Fibroblast of lung (primary cell): Measurements from ENCODE around the gene CEP72. TPM values are rescaled to one million over a fixed set of nuclear protein-coding genes. Genes with fewer than 3 reads are reported as not detected.

Source experiments
- DNase-seq, 2 donors: peaks; one replicate each; pipeline versions ENCODE4 v3.0.0 to v3.0.0-alpha.2; 2010; ENCODE audit warnings: low read depth in 2 of 2
- H2AFZ ChIP-seq: 2 replicates; pipeline ENCODE4 v1.5.1; 2012; ENCODE audit warnings: low read length, control low read depth, inconsistent platforms
- H3K27ac ChIP-seq: 2 replicates; pipeline ENCODE4 v1.5.1; 2011; ENCODE audit warnings: low read length, control low read depth; ENCODE audit not compliant: insufficient read depth
- H3K27me3 ChIP-seq: 2 replicates; pipeline ENCODE4 v1.5.1; 2011; ENCODE audit warnings: mild to moderate bottlenecking, low read length; ENCODE audit not compliant: control insufficient read depth, insufficient read depth
- H3K36me3 ChIP-seq: 2 replicates; pipeline ENCODE4 v1.5.1; 2011; ENCODE audit warnings: low read length; ENCODE audit not compliant: control insufficient read depth, insufficient read depth
- H3K4me1 ChIP-seq: 2 replicates; pipeline ENCODE4 v1.5.1; 2011; ENCODE audit warnings: low read length; ENCODE audit not compliant: control insufficient read depth, insufficient read depth; ENCODE audit errors: extremely low read depth
- H3K4me2 ChIP-seq: 2 replicates; pipeline ENCODE4 v1.5.1; 2011; ENCODE audit warnings: low read length, control low read depth; ENCODE audit not compliant: insufficient read depth; ENCODE audit errors: extremely low read depth
- H3K4me3 ChIP-seq, 4 experiments: fragments of 200-600 bp in 1 of 4; sonication (generic) in 1 of 4; replicated peaks in 1 of 4; 2 replicates each; pipeline ENCODE4 v1.5.1; 2011 to 2016; ENCODE audit warnings: low read length in 4 of 4, low read depth in 3 of 4, mild to moderate bottlenecking in 3 of 4, control low read depth in 2 of 4, inconsistent platforms in 1 of 4, mixed read lengths in 1 of 4; ENCODE audit not compliant: insufficient read depth in 1 of 4; ENCODE audit errors: control extremely low read depth in 1 of 4
- H3K79me2 ChIP-seq: 2 replicates; pipeline ENCODE4 v1.5.1; 2012; ENCODE audit warnings: mild to moderate bottlenecking, low read length, inconsistent platforms; ENCODE audit not compliant: control insufficient read depth, insufficient read depth
- H3K9ac ChIP-seq: 2 replicates; pipeline ENCODE4 v1.5.1; 2011; ENCODE audit warnings: mild to moderate bottlenecking, low read length, control low read depth; ENCODE audit not compliant: insufficient read depth
- H3K9me3 ChIP-seq: 2 replicates; pipeline ENCODE4 v1.5.1; 2012; ENCODE audit warnings: low read depth, low read length; ENCODE audit not compliant: control insufficient read depth, insufficient read depth
- H4K20me1 ChIP-seq: 2 replicates; pipeline ENCODE4 v1.5.1; 2011; ENCODE audit warnings: low read length; ENCODE audit not compliant: control insufficient read depth, insufficient read depth; ENCODE audit errors: extremely low read depth
- EZH2 ChIP-seq: IDR thresholded peaks from 2 replicates; pipeline ENCODE4 v1.5.1; 2012; ENCODE audit warnings: low read length, control low read depth, mild to moderate bottlenecking; ENCODE audit errors: missing control alignments
- polyA plus RNA-seq, 2 donors: library from polyadenylated mRNA; depleted of rRNA in 1 of 2; stranded (reverse) in 1 of 2; unstranded in 1 of 2; fragments of >200 nt; gene quantifications; 2 replicates each; pipeline ENCODE4 v1.2.1, GENCODE V29; 2011 to 2012; ENCODE audit warnings: missing spikeins in 1 of 2
- total RNA-seq: library from RNA; depleted of rRNA; stranded (reverse); fragments of >200 nt; gene quantifications from 2 replicates; pipeline ENCODE4 v1.2.1, GENCODE V29; 2014
- TF ChIP-seq, protein P1 (sequence below), 2 donors: IDR thresholded peaks in 1 of 2; conservative IDR thresholded peaks in 1 of 2; 1 replicate in 1 of 2; 2 replicates in 1 of 2; pipeline ENCODE4 v1.5.1; 2011 to 2012; ENCODE audit warnings: low read length in 2 of 2, control low read depth in 1 of 2, inconsistent platforms in 1 of 2, low read depth in 1 of 2, mild to moderate bottlenecking in 1 of 2

CEP72 gene
- total and polyA plus RNA-seq, 2 donors (not counting 1 experiment from before 2014, with no cell fraction given): 0.92 to 2.5 TPM

DNA sequence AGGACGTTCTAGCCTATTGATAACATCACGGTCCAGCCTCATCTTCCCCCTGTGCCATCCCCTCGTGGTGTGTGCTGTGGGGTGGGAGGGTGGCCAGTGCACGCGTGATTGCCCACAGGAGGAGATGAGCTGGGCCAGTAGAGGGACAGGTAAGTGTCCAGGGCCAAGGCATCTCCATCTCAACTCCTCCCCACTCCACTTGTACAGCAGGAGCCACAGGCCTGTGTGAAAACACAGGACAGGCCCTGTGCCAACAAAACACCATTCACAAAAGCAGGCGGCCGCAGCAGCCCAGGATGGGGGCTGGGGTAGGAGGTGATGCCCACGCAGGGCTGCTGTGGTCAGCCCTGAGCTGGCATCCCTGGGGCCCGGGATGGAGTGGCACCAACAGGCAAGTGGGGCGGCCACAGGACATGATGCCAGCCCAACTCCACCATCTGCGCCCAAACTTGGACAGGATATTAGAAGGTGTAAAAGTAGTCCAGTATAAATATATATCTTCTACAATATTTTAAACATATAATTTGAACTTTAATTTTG lies 48.4 kb downstream of the CEP72 start:
- Histone ChIP-seq H3K27me3 (no peaks in the 10 kb centered on the region), H2AFZ (no peak overlapping the region), H3K27ac (no peak overlapping the region), H3K9ac (no peak overlapping the region), H4K20me1 (no peaks in the 10 kb centered on the region), H3K4me1 (no peaks in the 10 kb centered on the region), H3K79me2 (no peaks in the 10 kb centered on the region), H3K36me3 (no peaks in the 10 kb centered on the region), H3K4me3 (no peak overlapping the region), H3K9me3 (no peaks in the 10 kb centered on the region), H3K4me2 (no peak overlapping the region)
- TF ChIP-seq, protein P1, sequence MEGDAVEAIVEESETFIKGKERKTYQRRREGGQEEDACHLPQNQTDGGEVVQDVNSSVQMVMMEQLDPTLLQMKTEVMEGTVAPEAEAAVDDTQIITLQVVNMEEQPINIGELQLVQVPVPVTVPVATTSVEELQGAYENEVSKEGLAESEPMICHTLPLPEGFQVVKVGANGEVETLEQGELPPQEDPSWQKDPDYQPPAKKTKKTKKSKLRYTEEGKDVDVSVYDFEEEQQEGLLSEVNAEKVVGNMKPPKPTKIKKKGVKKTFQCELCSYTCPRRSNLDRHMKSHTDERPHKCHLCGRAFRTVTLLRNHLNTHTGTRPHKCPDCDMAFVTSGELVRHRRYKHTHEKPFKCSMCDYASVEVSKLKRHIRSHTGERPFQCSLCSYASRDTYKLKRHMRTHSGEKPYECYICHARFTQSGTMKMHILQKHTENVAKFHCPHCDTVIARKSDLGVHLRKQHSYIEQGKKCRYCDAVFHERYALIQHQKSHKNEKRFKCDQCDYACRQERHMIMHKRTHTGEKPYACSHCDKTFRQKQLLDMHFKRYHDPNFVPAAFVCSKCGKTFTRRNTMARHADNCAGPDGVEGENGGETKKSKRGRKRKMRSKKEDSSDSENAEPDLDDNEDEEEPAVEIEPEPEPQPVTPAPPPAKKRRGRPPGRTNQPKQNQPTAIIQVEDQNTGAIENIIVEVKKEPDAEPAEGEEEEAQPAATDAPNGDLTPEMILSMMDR (conservative IDR thresholded peaks at IDR 0.05 in 1 of 2, IDR thresholded peaks at IDR 0.05 in 1 of 2; ENCODE audit: low read depth in 1 of 2, low read length in 2 of 2): no peak
- no peak for TF ChIP-seq EZH2
- no peak for DNase-seq

DNA sequence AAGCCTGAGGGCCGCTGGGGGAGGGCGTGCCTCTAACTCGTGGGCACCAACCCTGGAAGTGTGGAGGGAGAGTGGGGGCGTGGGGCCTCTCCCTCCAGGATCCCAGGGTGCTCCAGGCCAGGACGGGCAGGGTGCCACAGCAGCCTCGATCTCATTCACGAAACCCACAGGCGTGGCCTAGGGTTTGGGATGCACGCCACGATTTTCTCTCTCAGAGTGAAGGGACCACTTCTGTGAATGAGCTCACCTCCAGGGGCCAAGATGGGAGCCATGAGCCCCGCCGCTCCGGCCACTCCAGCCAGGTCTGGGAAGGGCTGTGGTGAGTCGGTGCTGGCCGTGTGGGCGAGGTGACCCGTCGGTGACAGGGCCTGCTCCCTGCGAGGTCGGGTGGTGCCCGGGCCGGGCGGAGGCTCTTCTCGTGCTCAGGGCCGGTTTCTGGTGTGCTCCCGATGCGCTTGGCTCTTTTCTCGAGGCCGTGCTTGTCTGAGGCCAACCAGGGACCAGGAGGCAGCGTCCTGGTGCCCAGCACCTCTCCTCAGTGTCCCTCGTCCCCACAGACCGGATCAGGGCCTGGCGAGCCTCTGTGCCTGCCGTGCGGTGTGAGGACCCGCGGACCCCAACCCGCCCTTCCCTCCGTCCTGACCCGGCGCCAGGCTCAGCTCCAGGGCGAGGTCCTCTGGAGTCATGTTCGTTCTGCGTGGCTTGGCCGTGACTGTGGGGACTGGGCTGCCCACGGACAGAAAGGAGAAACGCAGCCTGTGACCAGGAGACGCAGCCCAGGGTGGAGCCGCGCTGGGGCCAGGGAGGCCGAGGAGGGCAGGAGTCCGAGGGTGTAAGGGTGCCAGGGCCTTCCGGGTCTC lies 50.0 kb downstream of the CEP72 start:
- no peaks in the 10 kb centered on the region for H3K9me3 ChIP-seq
- no peak overlapping the region for H3K27ac ChIP-seq
- H3K4me3 ChIP-seq: no peak overlapping the region
- no peak overlapping the region for H2AFZ ChIP-seq
- H3K27me3 ChIP-seq: no peaks in the 10 kb centered on the region
- peaks cover 2% of the 10 kb centered on the region for H3K36me3 ChIP-seq
- no peak for DNase-seq
- TF ChIP-seq, protein P1 (conservative IDR thresholded peaks at IDR 0.05 in 1 of 2, IDR thresholded peaks at IDR 0.05 in 1 of 2; ENCODE audit: low read depth in 1 of 2, low read length in 2 of 2): no peak
- TF ChIP-seq EZH2: no peak
- no peak overlapping the region for H3K9ac ChIP-seq
- H3K4me1 ChIP-seq: no peaks in the 10 kb centered on the region
- no peaks in the 10 kb centered on the region for H3K79me2 ChIP-seq
- no peaks in the 10 kb centered on the region for H4K20me1 ChIP-seq
- H3K4me2 ChIP-seq: no peak overlapping the region

DNA sequence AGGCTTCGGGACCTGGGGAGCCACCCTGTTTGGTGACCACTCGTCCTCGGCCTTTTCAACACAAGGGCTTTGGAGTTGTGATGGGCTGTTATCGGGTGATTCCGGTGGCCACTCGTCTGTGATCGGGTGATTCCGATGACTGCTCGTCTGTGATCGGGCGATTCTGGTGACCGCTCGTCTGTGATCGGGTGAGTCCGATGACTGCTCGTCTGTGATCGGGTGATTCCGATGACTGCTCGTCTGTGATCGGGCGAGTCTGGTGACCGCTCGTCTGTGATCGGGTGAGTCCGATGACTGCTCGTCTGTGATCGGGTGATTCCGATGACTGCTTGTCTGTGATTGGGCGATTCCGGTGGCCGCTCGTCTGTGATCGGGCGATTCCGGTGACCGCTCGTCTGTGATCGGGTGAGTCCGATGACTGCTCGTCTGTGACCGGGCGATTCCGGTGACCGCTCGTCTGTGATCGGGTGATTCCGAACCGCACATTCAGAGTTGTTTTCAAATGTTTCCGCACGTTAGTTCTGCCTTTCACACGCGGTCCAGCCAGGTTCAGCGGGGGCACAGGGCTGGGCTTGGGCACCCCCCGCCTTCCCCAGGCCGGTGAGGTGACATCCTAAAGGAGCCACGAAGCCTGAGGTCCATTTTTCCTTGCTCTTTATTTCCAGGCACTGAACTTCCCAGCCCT lies 50.8 kb downstream of the CEP72 start:
- no peaks in the 10 kb centered on the region for H4K20me1 ChIP-seq

More for the DNA sequence above, 50.8 kb downstream of the CEP72 start:
- H3K27ac ChIP-seq: no peak overlapping the region
- H3K9me3 ChIP-seq: no peaks in the 10 kb centered on the region
- no peak overlapping the region for H3K9ac ChIP-seq
- H3K79me2 ChIP-seq: no peaks in the 10 kb centered on the region
- no peak for TF ChIP-seq EZH2
- TF ChIP-seq, protein P1 (conservative IDR thresholded peaks at IDR 0.05 in 1 of 2, IDR thresholded peaks at IDR 0.05 in 1 of 2; ENCODE audit: low read depth in 1 of 2, low read length in 2 of 2): no peak
- no peak for DNase-seq
- no peak overlapping the region for H2AFZ ChIP-seq
- H3K4me3 ChIP-seq: no peak overlapping the region
- H3K4me2 ChIP-seq: no peak overlapping the region
- no peaks in the 10 kb centered on the region for H3K4me1 ChIP-seq
- peaks cover 2% of the 10 kb centered on the region for H3K36me3 ChIP-seq
- no peaks in the 10 kb centered on the region for H3K27me3 ChIP-seq
